OCI-LY7 (cell line): Measurements from ENCODE around the gene MTSS2. TPM values are rescaled to one million over a fixed set of nuclear protein-coding genes. Genes with fewer than 3 reads are reported as not detected.

ENCODE experiments used
- BruUV-seq: library from RNA; stranded (reverse); fragments of 400-500 nt; replicated peaks from 2 replicates; lab custom pipeline; 2021; lab: Mats Ljungman, UMichigan
- CTCF ChIA-PET: fragments of 300-600 bp; sonication (Branson Sonifier 250); formaldehyde crosslinking; loops from one replicate; lab custom pipeline; 2022; ENCODE audit warnings: antibody characterized with exemption; ENCODE audit not compliant: unreplicated experiment; lab: Charles Lee
- POLR2A ChIA-PET: fragments of 300-600 bp; sonication (Branson Sonifier 250); formaldehyde crosslinking; loops from one replicate; lab custom pipeline; 2022; ENCODE audit warnings: antibody characterized with exemption; lab: Charles Lee
- DNase-seq: peaks from one replicate; pipeline ENCODE4 v3.0.0-alpha.2; 2015; ENCODE audit warnings: low spot score
- H2AFZ ChIP-seq: fragments of 200-600 bp; sonication (generic), shearing (Covaris generic); 2 replicates; pipeline ENCODE4 v1.6.1; 2014; ENCODE audit warnings: mild to moderate bottlenecking, antibody characterized with exemption, low read length, moderate library complexity
- H3K27ac ChIP-seq: fragments of 200-600 bp; sonication (generic); 2 replicates; pipeline ENCODE4 v1.5.1; 2014; ENCODE audit warnings: mixed run types, low read depth, mild to moderate bottlenecking, moderate library complexity, low read length, inconsistent platforms; ENCODE audit not compliant: poor library complexity, severe bottlenecking
- H3K36me3 ChIP-seq: fragments of 200-600 bp; sonication (generic); 2 replicates; pipeline ENCODE4 v1.6.1; 2014; ENCODE audit warnings: mild to moderate bottlenecking, antibody characterized with exemption, low read length, moderate library complexity, mixed read lengths; ENCODE audit not compliant: insufficient read depth
- H3K4me1 ChIP-seq: fragments of 200-600 bp; sonication (generic); 2 replicates; pipeline ENCODE4 v1.5.1; 2014; ENCODE audit warnings: mild to moderate bottlenecking, low read length; ENCODE audit not compliant: insufficient read depth, poor library complexity, severe bottlenecking
- H3K4me2 ChIP-seq: fragments of 200-600 bp; sonication (generic); 2 replicates; pipeline ENCODE4 v1.6.1; 2014; ENCODE audit warnings: mild to moderate bottlenecking, low read length
- H3K4me3 ChIP-seq: fragments of 200-600 bp; sonication (generic); 2 replicates; pipeline ENCODE4 v1.5.1; 2014; ENCODE audit warnings: mild to moderate bottlenecking, low read depth, low read length; ENCODE audit not compliant: poor library complexity, severe bottlenecking
- H3K79me2 ChIP-seq: fragments of 200-600 bp; sonication (generic); 2 replicates; pipeline ENCODE4 v1.6.1; 2016; ENCODE audit warnings: low read depth, mild to moderate bottlenecking, low read length, moderate library complexity, mixed read lengths; ENCODE audit not compliant: insufficient read depth
- H3K9me2 ChIP-seq: fragments of 200-600 bp; sonication (generic); 2 replicates; pipeline ENCODE4 v1.6.1; 2016; ENCODE audit warnings: mild to moderate bottlenecking, low read length, mixed read lengths; ENCODE audit not compliant: insufficient read depth
- H3K9me3 ChIP-seq: fragments of 200-600 bp; sonication (generic); 2 replicates; pipeline ENCODE4 v1.6.1; 2014; ENCODE audit warnings: mild to moderate bottlenecking, mixed run types, low read length, mixed read lengths
- H4K20me1 ChIP-seq: fragments of 200-600 bp; sonication (generic); 2 replicates; pipeline ENCODE4 v1.6.1; 2014; ENCODE audit warnings: mild to moderate bottlenecking, antibody characterized with exemption, low read length, moderate library complexity, mixed read lengths; ENCODE audit not compliant: insufficient read depth
- CTCF ChIP-seq: fragments of 200-600 bp; sonication (generic); conservative IDR thresholded peaks from 2 replicates; pipeline ENCODE4 v1.5.1; 2014; ENCODE audit warnings: mild to moderate bottlenecking, antibody characterized with exemption, low read length, moderate library complexity, mixed read lengths
- EZH2phosphoT487 ChIP-seq: fragments of 200-600 bp; sonication (generic); IDR thresholded peaks from 2 replicates; pipeline ENCODE4 v1.6.1; 2018; ENCODE audit warnings: low read depth, borderline replicate concordance, mild to moderate bottlenecking, mixed run types, antibody characterized with exemption, low read length, moderate library complexity, mixed read lengths
- intact Hi-C: fragments of 100-400 bp; cut with micrococcal nuclease; formaldehyde crosslinking; loops from one replicate; pipeline ENCODE4 v1.10.0; 2022; ENCODE audit not compliant: unreplicated experiment
- total RNA-seq, 2 experiments: library from RNA; depleted of rRNA in 1 of 2; stranded (reverse); fragments of >200 nt in 1 of 2; shearing (Covaris generic) in 1 of 2; gene quantifications; 2 replicates each; pipeline ENCODE4 v1.2.3, GENCODE V29; 2014 to 2022

Gene MTSS2
- total RNA-seq, 2 experiments from 2014 or later: 0.17 to 0.19 TPM

GRCh38 chr16:70638814-70639792 lies 46.8 kb downstream of the MTSS2 start:
- Histone ChIP-seq H3K9me2 (no peaks in the 10 kb centered on the region), H3K79me2 (no peaks in the 10 kb centered on the region), H3K4me2 (no peak overlapping the region), H3K36me3 (no peaks in the 10 kb centered on the region), H3K27ac (no peak overlapping the region), H2AFZ (no peak overlapping the region), H3K9me3 (no peaks in the 10 kb centered on the region), H3K4me1 (no peaks in the 10 kb centered on the region), H3K4me3 (no peak overlapping the region), H4K20me1 (no peaks in the 10 kb centered on the region)
- TF ChIP-seq EZH2phosphoT487 (no peak), CTCF (no peak)
- ChIA-PET POLR2A (interaction anchor here (0.6 kb wide), 1 partner anchor 27 kb away, joined by 5 read pairs; no protein-coding TSS in a partner anchor), CTCF (no interaction called here)
- intact Hi-C loops: no loop called here
- no peak for DNase-seq
- no TSS peak for BruUV-seq

Other genes starting within 250 kb of the MTSS2 start
- gene ST3GAL2, start 247.0 kb downstream of the MTSS2 start, total RNA-seq (2014; rRNA removed; shearing (Covaris generic)): 42.6 and 44.6 TPM in 2 replicates
- gene ST3GAL2, start 247.0 kb downstream of the MTSS2 start, total RNA-seq (2022): 48.5 and 61.0 TPM in 2 replicates
- gene FCSK, start 231.5 kb downstream of the MTSS2 start, total RNA-seq (2014; rRNA removed; shearing (Covaris generic)): 6.8 and 7.4 TPM in 2 replicates
- gene FCSK, start 231.5 kb downstream of the MTSS2 start, total RNA-seq (2022): 14.2 and 14.3 TPM in 2 replicates
- gene COG4, start 162.5 kb downstream of the MTSS2 start, total RNA-seq (2014; rRNA removed; shearing (Covaris generic)): 41.9 and 48.8 TPM in 2 replicates
- 91.6 and 100 TPM in 2 replicates for gene COG4, start 162.5 kb downstream of the MTSS2 start, total RNA-seq (2022)
- gene SF3B3, start 162.2 kb downstream of the MTSS2 start, total RNA-seq (2014; rRNA removed; shearing (Covaris generic)): 140 and 195 TPM in 2 replicates
- 406 and 441 TPM in 2 replicates for gene SF3B3, start 162.2 kb downstream of the MTSS2 start, total RNA-seq (2022)
- gene IL34, start 39.5 kb downstream of the MTSS2 start, total RNA-seq (2014; rRNA removed; shearing (Covaris generic)): not detected in 2 replicates
- not detected in 2 replicates for gene IL34, start 39.5 kb downstream of the MTSS2 start, total RNA-seq (2022)
- gene VAC14, start 115.1 kb upstream of the MTSS2 start, total RNA-seq (2014; rRNA removed; shearing (Covaris generic)): 33.9 and 37.6 TPM in 2 replicates
- 39.5 and 43.1 TPM in 2 replicates for gene VAC14, start 115.1 kb upstream of the MTSS2 start, total RNA-seq (2022)